Stimulated activated CD4-positive, alpha-beta T cell treated with anti-CD3 and anti-CD28 coated beads, Interleukin-4, amount 100 ng/mL, for 1 hour (primary cell): ENCODE results near the gene FAM89B.
A peak's percentile ranks its signal among the peaks of the same experiment; 100 is the strongest.
"Not testable (repeated sequence)": the region's sequence is repeated elsewhere in the genome, so short reads cannot be mapped to it uniquely, and the experiment has no call there.

Experiments used
- DNase-seq: peaks from one replicate; pipeline ENCODE4 v3.0.0-alpha.2; 2020

FAM89B gene

DNA sequence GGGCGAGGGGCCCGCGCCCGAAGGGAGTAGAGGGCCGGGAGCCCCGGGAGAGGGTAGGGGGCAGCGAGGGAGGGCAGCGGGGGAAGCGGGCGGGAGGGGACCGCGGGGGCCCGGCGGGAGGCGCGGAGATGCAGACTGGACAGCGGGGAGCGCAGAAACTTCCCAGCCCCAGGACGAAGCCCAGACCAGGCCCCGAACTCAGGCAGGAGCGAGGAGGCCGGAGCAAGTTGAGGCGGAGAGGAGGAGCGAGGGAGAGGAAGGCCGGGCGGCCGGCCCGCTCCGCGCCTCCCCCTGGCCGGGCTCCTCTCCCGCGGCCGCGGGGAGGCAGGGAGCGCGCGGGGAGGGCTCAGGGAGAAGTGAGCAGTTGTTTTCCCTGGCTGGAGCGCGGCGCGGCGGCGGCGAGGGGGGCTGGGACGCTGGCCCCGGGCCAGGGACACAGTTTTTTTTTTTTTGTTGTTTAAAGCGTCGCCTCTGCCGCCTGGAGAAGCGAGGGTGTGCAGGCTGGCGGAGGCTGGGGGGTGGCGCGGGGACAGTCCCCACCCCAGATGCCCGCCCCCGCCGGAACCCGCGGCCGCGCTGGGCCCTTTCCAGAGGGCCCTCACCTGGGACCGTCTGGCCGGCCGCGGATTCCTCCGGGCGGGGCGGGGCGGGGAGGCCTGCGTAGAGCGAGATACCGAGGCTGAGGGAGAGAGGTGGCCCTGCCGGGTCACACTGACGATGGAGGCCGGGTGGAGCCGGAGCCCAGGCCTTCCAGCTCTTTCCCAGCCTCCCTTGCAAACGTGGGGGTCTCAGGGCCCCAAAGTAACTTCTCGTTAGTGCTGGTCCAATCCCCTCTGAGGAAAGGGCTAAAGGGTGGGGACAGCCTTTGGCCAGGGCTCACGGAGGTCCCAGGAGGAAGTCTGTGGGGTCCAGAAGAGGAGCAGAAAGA, 14.1 kb upstream of the FAM89B start, which contains the start of gene LTBP3:
LTBP3 (minus strand) TSS at position 358 of the 928 bp plus-strand sequence. CDS start 400 bp downstream, outside the sequence.
- DNase-seq, result peak; percentile 44

DNA sequence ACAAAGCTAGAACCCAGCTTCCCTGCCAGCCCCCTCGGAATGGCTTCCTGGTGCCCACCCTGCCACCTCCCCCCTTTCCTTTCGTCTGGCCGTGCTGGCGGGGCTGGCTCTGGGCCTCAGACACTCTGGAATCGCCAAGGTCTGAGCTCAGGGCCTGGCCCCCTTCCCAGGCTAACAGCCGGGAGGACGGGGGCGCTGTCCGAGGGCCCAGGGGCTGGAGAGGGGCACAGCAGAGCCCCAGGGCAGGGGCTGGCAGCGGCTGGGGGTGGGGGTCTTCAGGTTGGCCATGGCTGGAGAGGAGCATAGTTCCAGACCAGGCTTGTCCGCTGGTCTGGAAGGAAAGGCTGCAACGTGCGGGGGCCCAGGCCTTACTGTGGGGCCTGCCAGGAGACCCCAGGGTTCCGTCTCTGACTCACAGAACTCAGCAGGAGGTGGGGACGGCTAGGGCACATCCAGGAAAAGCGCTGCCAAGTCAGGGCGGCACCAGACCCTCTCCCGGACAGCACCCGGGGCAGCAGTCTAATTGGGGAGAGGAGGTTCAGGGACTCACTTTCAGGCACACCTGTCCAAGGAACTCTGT, 13.3 kb upstream of the FAM89B start:
- DNase-seq, result no peak

DNA sequence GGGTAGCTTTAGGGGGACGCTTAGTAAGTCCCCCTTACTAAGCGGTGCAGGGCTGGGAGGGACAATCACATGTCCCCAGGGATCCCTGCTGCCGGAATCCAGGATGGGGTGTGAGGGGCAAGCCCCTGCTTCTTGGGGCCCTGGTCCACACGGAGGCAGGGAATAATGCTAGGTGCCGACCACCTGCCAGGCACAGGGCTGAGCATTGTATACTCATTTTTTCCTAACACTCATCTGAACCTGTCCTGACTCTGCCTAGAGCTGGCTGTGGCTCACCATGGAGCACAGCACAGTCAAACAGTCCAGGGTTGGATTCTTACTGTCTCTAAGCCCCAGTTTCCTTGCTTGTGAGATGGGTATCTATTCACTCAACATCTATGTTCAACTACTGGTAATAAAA, 12.8 kb upstream of the FAM89B start:
- DNase-seq, result no peak

DNA sequence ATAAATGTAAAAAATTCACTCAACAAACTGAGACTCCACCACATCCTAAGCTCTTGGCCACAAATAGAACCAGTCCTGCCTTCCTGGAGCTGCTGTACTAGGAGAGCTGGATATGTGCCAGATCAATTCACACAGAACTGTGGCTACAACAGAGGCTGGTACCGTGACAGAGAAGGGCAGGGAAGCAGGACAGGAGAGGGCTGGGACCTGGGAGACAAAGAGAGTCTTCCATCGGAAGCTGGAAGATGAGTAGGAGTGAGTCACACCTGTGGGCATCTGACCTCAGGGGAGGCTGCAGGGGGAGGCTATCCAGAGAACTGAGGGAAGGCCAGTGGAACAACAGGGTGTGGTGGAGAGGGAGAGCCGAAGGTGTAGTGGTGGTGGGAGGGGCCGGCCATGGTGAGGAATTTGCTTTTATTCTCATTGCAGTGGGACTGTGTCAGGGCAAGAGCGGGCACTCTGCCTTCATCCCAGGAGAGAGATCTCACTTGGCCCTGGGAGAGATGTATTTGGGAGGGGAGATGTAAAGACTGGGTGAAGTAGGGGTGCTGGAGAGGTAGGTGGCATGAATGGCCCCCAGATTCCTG, 12.3 kb upstream of the FAM89B start:
- DNase-seq, result no peak

DNA sequence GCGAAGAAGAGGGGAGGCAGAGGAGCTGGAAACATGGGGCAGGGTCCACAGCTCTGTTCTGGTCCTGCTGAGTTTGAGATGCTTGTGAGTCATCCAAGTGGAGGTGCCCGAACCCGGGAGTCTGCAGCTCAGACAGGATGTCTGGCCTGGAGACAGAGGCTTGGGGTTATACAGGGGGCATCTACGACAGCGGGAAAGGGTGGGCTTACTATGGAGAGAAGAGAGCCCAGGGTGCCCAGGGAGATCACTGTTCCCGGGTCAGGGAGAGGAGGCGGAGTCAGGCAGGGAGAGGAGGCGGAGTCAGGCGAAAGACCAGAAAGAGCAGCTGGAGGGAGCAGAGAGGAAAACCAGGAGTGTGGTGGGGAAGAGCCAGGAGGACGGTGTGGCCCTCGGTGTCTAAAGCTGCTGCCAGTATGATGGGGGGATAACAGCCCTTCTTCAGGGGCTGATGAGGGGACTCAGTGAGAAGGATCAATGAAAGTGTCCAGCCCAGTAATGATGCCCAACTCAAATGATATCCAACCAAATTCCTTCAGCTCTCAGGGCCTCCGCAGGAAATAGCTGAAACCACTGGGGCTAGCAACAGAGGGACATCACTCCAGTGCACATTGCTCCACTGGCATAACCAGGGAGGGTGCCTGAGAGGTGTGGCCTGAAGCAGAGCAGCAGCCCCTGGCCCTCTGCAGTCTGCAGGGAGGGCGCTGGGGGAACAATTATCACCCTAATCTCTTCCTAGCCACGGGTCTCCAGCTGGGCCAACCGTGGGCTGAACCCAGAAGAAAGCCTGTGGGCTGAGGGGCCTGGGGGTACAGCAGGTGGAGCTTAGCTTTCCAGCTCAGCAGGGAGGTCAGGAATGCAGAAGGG, 11.6 kb upstream of the FAM89B start:
- no peak for DNase-seq

DNA sequence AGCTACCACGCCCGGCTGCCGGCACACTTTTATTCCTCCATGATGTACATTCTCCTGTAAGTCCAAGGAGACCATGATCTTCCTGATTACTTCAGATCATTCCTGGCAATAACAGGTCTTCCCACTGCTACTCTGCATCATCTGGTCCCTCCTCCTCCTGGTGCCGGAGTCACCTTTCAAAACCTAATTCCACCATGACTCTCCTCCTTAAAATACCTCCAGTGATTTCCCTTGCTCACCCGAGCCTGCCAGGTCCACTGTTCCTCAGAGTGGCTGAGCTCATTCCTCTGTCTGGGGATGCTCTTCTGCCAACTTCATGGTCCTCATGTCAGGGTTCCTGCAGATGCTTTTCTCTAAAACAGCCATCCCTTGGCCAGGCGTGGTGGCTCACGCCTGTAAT, 10.3 kb upstream of the FAM89B start:
- no peak for DNase-seq

DNA sequence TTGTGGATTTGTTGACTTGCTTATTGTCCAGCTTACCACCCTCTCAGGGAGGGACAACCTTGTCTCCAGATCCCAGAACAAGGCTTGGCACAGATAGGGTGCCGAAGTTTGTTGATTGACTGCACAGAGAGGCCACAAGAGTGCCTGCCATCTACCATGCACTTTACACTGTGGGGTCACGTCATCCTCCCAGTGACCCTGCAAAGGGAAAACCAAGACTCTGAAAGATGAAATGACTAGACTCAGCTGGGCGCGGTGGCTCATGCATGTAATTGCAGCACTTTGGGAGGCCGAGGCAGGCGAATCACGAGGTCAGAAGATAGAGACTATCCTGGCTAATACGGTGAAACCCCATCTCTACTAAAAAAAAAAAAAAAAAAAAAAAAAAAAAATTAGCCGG, 9.6 kb upstream of the FAM89B start:
- no peak for DNase-seq

DNA sequence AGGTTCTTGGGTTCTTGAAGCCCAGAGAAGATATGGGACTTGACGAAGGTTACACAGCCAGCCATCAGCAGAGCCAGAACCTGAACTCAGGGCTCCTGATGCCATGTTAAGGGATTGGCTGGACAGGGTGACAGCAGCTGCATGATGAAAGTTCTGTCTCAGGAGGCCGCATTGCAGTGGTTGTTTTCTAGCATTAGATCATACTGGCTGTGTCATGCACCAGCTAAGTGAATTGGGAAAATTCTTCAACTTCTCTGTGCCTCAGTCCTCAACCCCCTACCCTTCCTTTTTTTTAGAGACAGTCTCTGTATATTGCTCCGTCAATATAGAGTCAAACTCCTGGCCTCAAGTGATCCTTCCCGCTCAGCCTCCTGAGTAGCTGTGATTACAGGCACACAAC, 8.7 kb upstream of the FAM89B start:
- DNase-seq, result no peak

DNA sequence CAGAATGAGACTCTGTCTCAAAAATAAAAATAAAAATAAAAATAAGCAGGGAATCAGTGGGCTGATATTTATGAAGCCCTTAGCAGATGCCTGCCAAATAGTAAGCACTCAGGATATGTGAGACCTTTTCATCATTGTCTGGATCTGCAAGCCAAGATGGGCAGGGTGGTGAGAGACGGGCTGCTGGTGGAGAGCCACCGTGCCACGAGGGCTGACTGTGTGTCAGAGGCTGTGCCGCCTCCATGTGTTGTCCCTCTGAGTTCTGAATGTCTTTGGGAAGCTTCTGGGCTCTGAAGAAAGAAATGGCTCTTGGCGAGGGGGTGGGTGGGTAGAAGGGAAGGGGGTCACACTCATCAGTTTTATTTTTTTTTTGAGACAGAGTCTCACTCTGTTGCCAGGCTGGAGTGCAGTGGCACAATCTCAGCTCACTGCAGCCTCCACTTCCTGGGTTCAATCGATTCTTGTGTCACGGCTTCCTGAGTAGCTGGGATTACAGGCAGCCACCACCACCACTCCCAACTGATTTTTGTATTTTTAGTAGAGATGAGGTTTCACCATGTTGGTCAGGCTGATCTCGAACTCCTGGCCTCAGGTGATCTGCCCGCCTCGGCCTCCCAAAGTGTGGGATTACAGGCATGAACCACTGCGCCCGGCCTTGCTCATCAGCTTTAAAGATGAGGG, 7.3 kb upstream of the FAM89B start:
- DNase-seq, result not testable (repeated sequence)

DNA sequence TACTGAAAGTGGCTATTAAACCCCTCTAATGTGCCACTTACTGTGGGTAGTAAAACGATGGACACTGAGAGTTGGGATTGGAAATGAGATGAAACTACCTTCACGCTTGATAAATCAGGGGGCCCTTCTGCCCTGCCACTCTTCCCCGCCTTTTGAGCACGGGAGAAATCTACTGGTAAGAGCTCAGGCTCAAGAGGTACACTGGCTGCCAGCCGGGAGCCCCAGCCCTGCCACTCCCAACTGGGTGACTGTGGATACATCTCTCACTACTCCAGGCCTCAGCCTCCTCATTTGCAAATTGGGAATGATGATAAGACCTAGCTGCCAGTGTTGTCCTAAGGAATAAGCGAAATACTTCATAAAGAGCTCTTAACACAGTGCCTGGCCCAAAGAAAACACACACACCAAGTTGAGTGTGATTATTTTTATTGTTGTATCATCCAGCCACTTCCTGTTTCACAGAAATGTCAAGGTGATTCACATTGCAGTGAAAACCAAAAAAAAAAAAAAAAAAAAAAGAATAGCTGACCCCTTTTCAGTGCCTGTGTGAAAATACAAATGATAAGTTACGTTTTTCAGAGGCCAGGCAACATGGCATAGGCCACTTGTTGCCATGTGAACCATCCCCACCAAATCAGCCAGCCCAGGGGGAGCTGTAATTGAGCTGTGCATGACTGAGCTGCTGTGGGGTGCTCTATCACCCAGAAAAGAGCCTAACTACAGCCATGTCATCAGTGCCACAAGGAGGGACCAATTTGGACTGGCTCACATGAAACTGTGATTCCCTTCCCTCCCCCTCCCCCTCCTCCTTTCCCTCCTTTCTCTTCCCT, 6.5 kb upstream of the FAM89B start:
- DNase-seq, result no peak

DNA sequence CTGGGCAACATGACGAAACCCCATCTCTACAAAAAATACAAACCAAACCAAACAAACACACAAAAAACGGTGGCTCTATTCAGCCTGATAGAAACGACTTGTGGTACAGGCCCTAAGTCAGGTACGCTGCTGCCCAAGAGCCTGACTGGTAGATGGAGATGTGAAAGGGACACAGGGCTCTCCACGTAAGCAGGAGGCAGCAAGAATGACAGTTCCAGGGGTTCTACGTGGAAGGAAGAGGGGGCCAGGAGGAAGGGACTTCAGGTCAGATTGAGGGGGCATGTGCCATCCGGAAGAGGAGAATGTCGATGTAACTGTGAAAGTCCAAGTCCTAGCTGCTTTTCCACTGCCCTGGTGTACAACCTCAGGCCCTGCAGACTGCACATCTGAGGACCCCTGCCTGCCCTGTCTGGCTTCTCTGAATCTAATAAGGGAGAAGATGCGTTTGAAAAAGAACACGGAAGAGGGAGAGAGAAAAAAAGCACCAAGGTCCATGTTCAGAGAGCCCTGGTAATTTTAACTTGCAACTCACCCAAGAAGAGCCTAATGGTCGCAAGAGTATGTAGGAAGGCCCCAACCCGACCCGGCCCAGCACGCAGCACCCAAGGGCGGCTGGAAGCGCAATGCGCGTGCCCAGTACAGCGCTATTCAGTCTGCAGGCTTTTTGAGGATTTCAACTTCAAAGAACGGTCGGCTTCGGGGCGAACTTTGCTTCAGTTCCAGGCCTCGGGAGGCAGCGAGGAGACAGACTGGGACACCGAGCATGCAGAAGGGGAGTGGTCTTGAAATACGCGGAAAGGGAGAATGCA, 3.0 kb upstream of the FAM89B start:
- DNase-seq, result no peak

DNA sequence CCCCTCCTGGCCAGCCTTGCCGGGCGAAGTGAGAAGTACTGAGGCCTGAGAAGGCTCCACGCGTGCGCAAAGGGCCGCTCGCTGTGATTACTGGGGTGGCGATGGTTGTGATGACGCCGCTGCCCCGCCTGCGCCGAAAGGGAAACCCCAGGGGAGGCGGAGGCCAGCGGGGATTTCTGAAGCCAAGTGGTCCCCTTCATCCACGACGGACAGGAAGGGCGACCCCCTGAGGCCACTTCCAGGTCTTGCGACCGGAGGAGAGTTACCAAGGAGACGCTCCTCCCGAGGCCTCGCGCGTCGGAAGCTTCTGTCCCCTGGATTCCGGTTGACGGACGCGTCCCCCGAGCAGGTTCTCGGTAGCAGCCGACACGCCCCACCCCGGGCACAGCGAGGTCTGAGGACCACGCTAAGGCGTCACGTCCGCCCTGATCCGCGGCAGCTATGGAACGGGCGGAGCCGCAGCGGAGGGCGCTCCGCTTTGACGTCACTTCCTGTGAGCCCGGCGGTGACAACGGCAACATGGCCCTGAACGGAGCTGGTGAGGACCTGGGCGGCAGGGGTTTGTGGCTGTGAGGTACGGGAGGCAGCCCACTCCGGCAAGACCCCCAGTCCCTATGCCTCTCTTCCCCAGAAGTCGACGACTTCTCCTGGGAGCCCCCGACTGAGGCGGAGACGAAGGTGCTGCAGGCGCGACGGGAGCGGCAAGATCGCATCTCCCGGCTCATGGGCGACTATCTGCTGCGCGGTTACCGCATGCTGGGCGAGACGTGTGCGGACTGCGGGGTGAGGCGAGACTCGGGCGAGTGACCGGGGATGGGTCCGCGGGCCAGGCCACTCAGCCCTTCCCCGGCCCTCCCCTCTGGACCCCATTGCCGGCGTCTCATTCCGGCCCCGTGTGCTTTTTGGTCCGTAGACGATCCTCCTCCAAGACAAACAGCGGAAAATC, 2.1 kb upstream of the FAM89B start, which contains the start of gene ZNRD2:
ZNRD2 (plus strand) TSS at position 505 of the 946 bp plus-strand sequence; CDS start at position 520, 15 bp downstream.
- peak; percentile 98 for DNase-seq

DNA sequence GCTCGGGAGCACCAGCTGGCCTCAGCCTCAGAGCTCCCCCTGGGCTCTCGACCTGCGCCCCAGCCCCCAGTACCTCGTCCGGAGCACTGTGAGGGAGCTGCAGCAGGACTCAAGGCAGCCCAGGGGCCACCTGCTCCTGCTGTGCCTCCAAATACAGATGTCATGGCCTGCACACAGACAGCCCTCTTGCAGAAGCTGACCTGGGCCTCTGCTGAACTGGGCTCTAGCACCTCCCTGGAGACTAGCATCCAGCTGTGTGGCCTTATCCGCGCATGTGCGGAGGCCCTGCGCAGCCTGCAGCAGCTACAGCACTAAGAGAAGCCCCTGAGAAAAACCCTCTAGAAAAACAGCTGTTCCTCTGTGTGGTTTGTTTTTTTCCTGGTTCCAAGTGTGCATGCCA, 918 bp upstream of the FAM89B start:
- no peak for DNase-seq

DNA sequence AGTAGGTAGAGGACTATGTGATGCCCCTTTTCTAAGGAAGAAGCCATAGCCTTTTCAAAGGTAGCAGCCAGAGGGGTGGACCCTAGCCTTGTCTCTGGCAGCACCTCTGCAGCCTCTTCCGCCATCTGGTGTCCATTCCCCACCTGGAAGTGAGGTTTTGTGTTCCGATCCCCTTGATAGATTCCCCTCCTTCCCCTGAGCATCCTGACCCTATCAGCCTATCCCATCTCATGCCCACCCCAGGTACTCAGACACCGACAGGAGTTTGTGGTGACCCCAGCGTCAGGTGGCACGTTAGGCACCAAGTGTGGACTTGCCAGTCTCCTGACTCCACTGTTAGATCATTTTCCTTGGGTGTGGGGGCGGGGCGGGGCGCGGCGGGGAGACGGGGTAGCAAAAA, 398 bp upstream of the FAM89B start:
- DNase-seq, result no peak

DNA sequence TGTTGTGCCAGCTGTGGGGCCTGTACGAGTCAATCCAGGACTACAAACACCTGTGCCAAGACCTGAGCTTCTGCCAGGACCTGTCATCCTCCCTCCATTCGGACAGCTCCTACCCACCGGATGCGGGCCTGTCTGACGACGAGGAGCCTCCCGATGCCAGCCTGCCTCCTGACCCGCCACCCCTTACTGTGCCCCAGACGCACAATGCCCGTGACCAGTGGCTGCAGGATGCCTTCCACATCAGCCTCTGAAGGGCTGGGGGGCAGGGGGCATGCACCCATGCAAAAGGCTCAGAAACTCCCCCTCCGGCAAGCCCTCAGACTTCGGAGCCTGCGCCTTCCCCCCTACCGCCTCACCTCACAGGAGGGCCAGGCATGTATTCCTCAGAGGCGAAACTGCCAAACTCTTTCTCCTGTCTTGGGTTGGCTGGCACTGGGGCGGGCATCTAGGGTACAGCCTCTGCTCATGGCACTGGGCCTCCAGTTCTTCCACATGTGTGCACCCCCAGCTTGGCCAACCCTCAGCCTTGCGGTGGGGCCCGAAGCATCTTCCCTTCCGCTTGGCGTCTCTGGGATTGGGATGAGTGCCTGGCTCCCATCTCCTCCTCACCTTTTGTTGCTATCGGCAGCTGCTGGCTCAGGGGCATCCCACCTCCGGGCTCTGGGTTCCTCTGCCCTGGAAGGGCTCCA, 1.2 kb downstream of the FAM89B start:
- DNase-seq, result no peak

DNA sequence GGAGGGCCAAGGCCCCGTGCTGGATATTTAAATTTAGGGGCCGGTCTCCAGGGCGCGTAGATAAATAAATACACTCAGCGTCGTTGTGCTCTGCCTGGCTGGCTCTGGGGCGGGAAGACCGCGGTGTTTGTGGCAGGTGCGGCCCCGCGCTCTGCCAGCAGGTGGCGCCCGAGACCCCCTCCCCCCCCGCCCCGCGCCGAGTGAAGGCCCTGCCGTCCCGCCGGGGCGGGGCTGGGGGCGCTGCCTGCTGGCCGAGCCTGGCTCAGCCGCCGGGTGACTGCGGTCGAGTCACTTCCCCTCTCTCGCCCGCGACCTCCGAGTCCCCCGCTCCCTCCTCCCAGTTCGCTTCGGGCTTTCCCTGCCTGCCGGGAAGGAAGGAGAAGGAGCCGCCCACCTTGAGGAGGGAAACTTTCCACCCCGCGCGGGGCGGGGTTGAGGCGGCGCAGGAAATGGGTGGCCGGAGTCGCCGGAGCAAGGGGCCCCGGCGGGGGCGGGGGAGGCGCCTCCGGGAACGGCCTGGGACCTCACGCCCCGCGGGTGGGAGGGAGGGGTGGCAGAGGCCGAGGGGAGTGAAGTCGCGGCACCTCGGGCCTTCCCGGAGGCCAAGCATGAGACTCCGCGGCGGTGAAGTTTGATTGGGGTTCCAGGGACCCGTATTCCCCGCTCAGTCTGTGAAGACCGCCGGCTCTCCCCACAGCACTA, 1.9 kb downstream of the FAM89B start:
- DNase-seq, result peak; percentile 83

DNA sequence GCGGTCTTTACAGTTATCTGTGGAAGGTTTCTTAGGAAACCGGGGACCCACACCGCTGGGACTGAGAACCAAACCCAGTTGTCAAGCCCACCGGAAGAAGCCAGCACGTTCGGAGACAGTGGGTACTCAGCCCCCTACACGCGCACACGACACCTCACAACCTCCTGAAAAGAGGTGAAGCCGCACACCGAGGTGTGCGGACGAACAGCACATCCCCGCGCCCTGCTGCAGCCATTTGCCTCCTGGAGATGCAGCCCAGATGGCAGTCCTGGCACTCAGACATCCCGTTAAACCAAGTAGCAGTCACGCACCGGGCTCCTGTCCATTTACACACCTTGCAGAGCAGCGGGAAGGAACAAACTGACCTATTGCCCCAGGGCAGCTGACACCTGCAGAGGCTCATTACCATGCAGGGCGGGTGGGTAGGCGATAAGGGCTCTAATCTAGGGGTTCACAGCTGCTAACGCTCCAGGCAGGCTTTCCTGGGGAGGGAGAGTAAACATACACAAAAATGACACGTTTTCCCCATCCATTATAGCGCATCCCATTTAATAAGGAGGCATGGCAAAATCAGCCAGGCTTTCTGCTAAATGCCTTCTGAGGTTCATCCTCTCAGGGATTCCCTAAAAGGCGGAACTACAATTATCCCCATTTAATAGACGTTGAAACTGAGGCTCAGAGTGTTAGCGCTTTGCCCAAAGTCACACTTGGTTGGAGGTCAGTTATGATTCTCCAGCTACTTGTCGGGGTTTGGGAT, 2.7 kb downstream of the FAM89B start:
- no peak for DNase-seq
